Right cardiac atrium (tissue), 5 donors: ENCODE results near the gene SLC17A1. TPM values are rescaled to one million over a fixed set of nuclear protein-coding genes. Genes with fewer than 3 reads are reported as not detected.

ENCODE experiments used
- polyA plus RNA-seq: library from polyadenylated mRNA; stranded (reverse); fragments of 200-250 nt; gene quantifications from one replicate; pipeline ENCODE4 v1.2.3, GENCODE V29; 2013
- total RNA-seq, 4 donors: library from RNA; stranded (reverse); fragmentation: NEBNext Ultra II Directional; extraction: Animal tissue kit (Norgen Biotek cat#: 25700); gene quantifications; one replicate each; pipeline ENCODE4 v1.2.1, GENCODE V29; 2021
- donor health status: healthy with polysubstance abuse.
- donor health status: DM: no; HTN: yes; CAD: no.
- donor health status: DM: no; HTN: no; CAD: no.
- donor health status: DM: no; HTN: yes; CAD: no; lungs with severe emphysema.
- donor health status: DM: yes; HTN: yes; CAD: no.

SLC17A1 gene
- total and polyA plus RNA-seq, 5 donors = not detected

Other genes with a start within 250 kb of the SLC17A1 start
- 1 to 10 TPM; 3.2 to 8.9 (median 4.5) TPM for gene SCGN, start 179.8 kb downstream of the SLC17A1 start, total RNA-seq
- 6.0 TPM for gene SCGN, start 179.8 kb downstream of the SLC17A1 start, polyA plus RNA-seq
- gene SLC17A4, start 77.3 kb downstream of the SLC17A1 start, total RNA-seq = not detected
- gene SLC17A4, start 77.3 kb downstream of the SLC17A1 start, polyA plus RNA-seq = 0.02 TPM
- under 1 TPM in 1 of 4 donors, not detected in 3; 0.34 TPM for gene SLC17A3, start 42.2 kb upstream of the SLC17A1 start, total RNA-seq
- gene SLC17A3, start 42.2 kb upstream of the SLC17A1 start, polyA plus RNA-seq = not detected
- not detected for gene SLC17A2, start 98.6 kb upstream of the SLC17A1 start, total RNA-seq
- not detected for gene SLC17A2, start 98.6 kb upstream of the SLC17A1 start, polyA plus RNA-seq
- 1 to 10 TPM; 4.0 to 4.7 (median 4.4) TPM for gene TRIM38, start 130.8 kb upstream of the SLC17A1 start, total RNA-seq
- 2.7 TPM for gene TRIM38, start 130.8 kb upstream of the SLC17A1 start, polyA plus RNA-seq